Neuronal stem cell (in vitro differentiated cells): ENCODE measurements around the gene TEAD3.

Experiments used
- DNase-seq: peaks from one replicate; pipeline ENCODE4 v3.0.0-alpha.2; 2013; ENCODE audit warnings: low spot score
- H2AFZ ChIP-seq: one replicate; pipeline ENCODE4 v1.6.1; 2013; ENCODE audit warnings: mild to moderate bottlenecking, low read length, inconsistent platforms
- H2AK5ac ChIP-seq: 2 replicates; pipeline ENCODE4 v1.6.1; 2013; ENCODE audit warnings: low read depth, mild to moderate bottlenecking, inconsistent platforms, low read length, moderate library complexity, mixed read lengths
- H2BK120ac ChIP-seq: 2 replicates; pipeline ENCODE4 v1.6.1; 2013; ENCODE audit warnings: low read depth, mild to moderate bottlenecking, inconsistent platforms, low read length, moderate library complexity, mixed read lengths
- H2BK12ac ChIP-seq: one replicate; pipeline ENCODE4 v1.6.1; 2013; ENCODE audit warnings: low read length, inconsistent platforms
- H2BK15ac ChIP-seq: 2 replicates; pipeline ENCODE4 v1.6.1; 2013; ENCODE audit warnings: mild to moderate bottlenecking, low read length, inconsistent platforms, mixed read lengths
- H2BK5ac ChIP-seq: one replicate; pipeline ENCODE4 v1.6.1; 2013; ENCODE audit warnings: inconsistent platforms, mild to moderate bottlenecking, low read length, moderate library complexity
- H3K14ac ChIP-seq: one replicate; pipeline ENCODE4 v1.6.1; 2013; ENCODE audit warnings: low read length, inconsistent platforms
- H3K18ac ChIP-seq: 2 replicates; pipeline ENCODE4 v1.6.1; 2013; ENCODE audit warnings: low read length, inconsistent platforms
- H3K23ac ChIP-seq: 2 replicates; pipeline ENCODE4 v1.6.1; 2013; ENCODE audit warnings: low read depth, mild to moderate bottlenecking, mixed read lengths, low read length, inconsistent platforms; ENCODE audit not compliant: poor library complexity
- H3K27ac ChIP-seq: replicated peaks from 3 replicates; pipeline ENCODE4 v1.5.1; 2013; ENCODE audit warnings: low read length, inconsistent platforms
- H3K27me3 ChIP-seq, 3 experiments: 2 replicates each; pipeline ENCODE4 v1.6.1; 2013; ENCODE audit warnings: low read length in 3 of 3, mild to moderate bottlenecking in 2 of 3, inconsistent platforms in 1 of 3, low read depth in 1 of 3, mixed read lengths in 1 of 3, moderate library complexity in 1 of 3; ENCODE audit not compliant: control insufficient read depth in 3 of 3, insufficient read depth in 3 of 3
- H3K36me3 ChIP-seq, 2 donors: replicated peaks in 1 of 2; 2 replicates each; pipeline ENCODE4 v1.6.1; 2013; ENCODE audit warnings: low read length in 2 of 2; ENCODE audit not compliant: control insufficient read depth in 2 of 2, insufficient read depth in 2 of 2
- H3K4ac ChIP-seq: 2 replicates; pipeline ENCODE4 v1.6.1; 2013; ENCODE audit warnings: inconsistent platforms, mild to moderate bottlenecking, low read length, moderate library complexity
- H3K4me1 ChIP-seq, 2 donors: 1 replicate in 1 of 2; 2 replicates in 1 of 2; pipeline ENCODE4 v1.6.1; 2013; ENCODE audit warnings: low read length in 2 of 2, low read depth in 1 of 2; ENCODE audit not compliant: control insufficient read depth in 2 of 2, insufficient read depth in 1 of 2
- H3K4me2 ChIP-seq: one replicate; pipeline ENCODE4 v1.6.1; 2013; ENCODE audit warnings: mild to moderate bottlenecking, low read length, inconsistent platforms; ENCODE audit not compliant: insufficient read depth, poor library complexity, severe bottlenecking
- H3K4me3 ChIP-seq, 2 donors: 2 replicates each; pipeline ENCODE4 v1.5.1; 2013; ENCODE audit warnings: low read length in 2 of 2, mild to moderate bottlenecking in 2 of 2, inconsistent platforms in 1 of 2, moderate library complexity in 1 of 2
- H3K79me1 ChIP-seq: one replicate; pipeline ENCODE4 v1.6.1; 2013; ENCODE audit warnings: low read depth, mild to moderate bottlenecking, inconsistent platforms, low read length, moderate library complexity
- H3K9ac ChIP-seq: one replicate; pipeline ENCODE4 v1.6.1; 2013; ENCODE audit warnings: mild to moderate bottlenecking, low read depth, low read length, inconsistent platforms; ENCODE audit not compliant: poor library complexity
- H3K9me3 ChIP-seq, 2 donors: replicated peaks in 1 of 2; 2 replicates each; pipeline versions ENCODE3 to v1.6.1; 2013; ENCODE audit warnings: low read length in 2 of 2, mild to moderate bottlenecking in 2 of 2, inconsistent platforms in 1 of 2, low read depth in 1 of 2, mixed read lengths in 1 of 2, moderate library complexity in 1 of 2; ENCODE audit not compliant: control insufficient read depth in 2 of 2, insufficient read depth in 1 of 2
- H4K8ac ChIP-seq: one replicate; pipeline ENCODE4 v1.6.1; 2013; ENCODE audit warnings: low read depth, mild to moderate bottlenecking, inconsistent platforms, low read length, moderate library complexity
- H4K91ac ChIP-seq: one replicate; pipeline ENCODE4 v1.6.1; 2013; ENCODE audit warnings: low read length, low read depth, mild to moderate bottlenecking, inconsistent platforms; ENCODE audit not compliant: poor library complexity
- WGBS, 2 donors: extraction: QIAGEN DNeasy Blood & Tissue Kit; methylation state at CpG; one replicate each; pipeline ENCODE4 v1.1.7; 2013; ENCODE audit warnings: missing lambda C conversion rate in 2 of 2, mixed read lengths in 1 of 2; ENCODE audit not compliant: insufficient read length in 2 of 2, insufficient replicate concordance in 1 of 2; ENCODE audit errors: extremely low coverage in 2 of 2; 5-methylcytosine and 5-hydroxymethylcytosine counted together

TEAD3 gene

DNA sequence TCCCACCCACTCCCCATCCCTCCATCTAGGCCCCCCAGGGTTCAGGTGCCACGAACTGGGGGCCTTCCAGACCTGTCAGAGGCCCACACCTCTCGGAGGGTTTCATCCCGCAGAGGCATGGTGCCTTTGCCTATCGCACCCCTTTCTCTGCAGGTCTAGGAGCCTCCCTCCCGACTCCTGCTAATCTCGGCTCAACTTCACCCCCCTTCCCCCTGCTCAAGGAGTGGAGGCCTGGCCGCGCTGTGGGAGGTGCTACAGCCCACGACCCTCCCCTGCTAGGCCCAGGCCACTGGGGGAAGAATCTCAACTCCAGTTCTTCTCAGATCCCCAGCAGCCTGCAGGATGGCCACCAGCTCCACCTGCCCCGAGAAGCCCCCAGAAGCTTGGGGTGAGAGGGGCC is 15.9 kb upstream of the TEAD3 start, which contains the start of gene TULP1:
Gene TULP1 (minus strand): TSS at position 157 of the 400 bp plus-strand sequence. CDS start 38 bp downstream, at position 119.
- Histone ChIP-seq H2AK5ac (peak within 1 kb of the TSS; percentile 72), H2BK5ac (peak within 1 kb of the TSS; percentile 46), H2BK120ac (no peak within 1 kb of the TSS), H3K79me1 (no peaks in the 10 kb centered on the region), H3K23ac (no peak within 1 kb of the TSS), H3K4me3 (peak within 1 kb of the TSS in 1 of 2 donors; percentile 62), H2BK15ac (peak within 1 kb of the TSS; percentile 96), H3K27ac (no peak within 1 kb of the TSS), H3K4me1 (peaks cover 9 to 28% of the 10 kb centered on the region in 2 donors), H2AFZ (peak within 1 kb of the TSS; percentile 60), H3K18ac (peak within 1 kb of the TSS; percentile 96), H3K27me3 (peaks cover 0 to 9% (median 5%) of the 10 kb centered on the region in 3 experiments), H3K36me3 (no peaks in the 10 kb centered on the region), H4K91ac (no peak within 1 kb of the TSS), H3K4ac (no peak within 1 kb of the TSS), H3K14ac (no peak within 1 kb of the TSS), H3K9me3 (no peaks in the 10 kb centered on the region), H2BK12ac (no peak within 1 kb of the TSS), H3K4me2 (peak within 1 kb of the TSS; percentile 60), H3K9ac (peak within 1 kb of the TSS; percentile 15), H4K8ac (no peak within 1 kb of the TSS)
- no peak for DNase-seq
- no CpG with 5 or more reads among the region's 10 CpGs for WGBS, 2 donors

GRCh38 chr6:35512006-35512405 is 15.1 kb upstream of the TEAD3 start:
- H3K9ac ChIP-seq: no peak overlapping the region
- H3K4me2 ChIP-seq: peak overlapping the region; percentile 60
- H3K27ac ChIP-seq: no peak overlapping the region
- DNase-seq: no peak
- peak overlapping the region in 1 of 2 donors; percentile 47 for H3K4me3 ChIP-seq
- no peak overlapping the region for H2BK15ac ChIP-seq
- H3K14ac ChIP-seq: no peak overlapping the region
- H3K23ac ChIP-seq: no peak overlapping the region
- no peak overlapping the region for H2AK5ac ChIP-seq
- H3K79me1 ChIP-seq: no peaks in the 10 kb centered on the region
- H3K4me1 ChIP-seq: peaks cover 9 to 29% of the 10 kb centered on the region in 2 donors
- peaks cover 0 to 9% (median 5%) of the 10 kb centered on the region in 3 experiments for H3K27me3 ChIP-seq
- H2BK120ac ChIP-seq: no peak overlapping the region
- peak overlapping the region; percentile 73 for H3K18ac ChIP-seq
- no peak overlapping the region for H3K4ac ChIP-seq
- H4K91ac ChIP-seq: no peak overlapping the region
- no CpG with 5 or more reads among the region's 26 CpGs for WGBS, 2 donors
- H2AFZ ChIP-seq: peak overlapping the region; percentile 60
- H4K8ac ChIP-seq: no peak overlapping the region
- no peaks in the 10 kb centered on the region for H3K36me3 ChIP-seq
- no peak overlapping the region for H2BK12ac ChIP-seq
- no peak overlapping the region for H2BK5ac ChIP-seq
- no peaks in the 10 kb centered on the region for H3K9me3 ChIP-seq

DNA sequence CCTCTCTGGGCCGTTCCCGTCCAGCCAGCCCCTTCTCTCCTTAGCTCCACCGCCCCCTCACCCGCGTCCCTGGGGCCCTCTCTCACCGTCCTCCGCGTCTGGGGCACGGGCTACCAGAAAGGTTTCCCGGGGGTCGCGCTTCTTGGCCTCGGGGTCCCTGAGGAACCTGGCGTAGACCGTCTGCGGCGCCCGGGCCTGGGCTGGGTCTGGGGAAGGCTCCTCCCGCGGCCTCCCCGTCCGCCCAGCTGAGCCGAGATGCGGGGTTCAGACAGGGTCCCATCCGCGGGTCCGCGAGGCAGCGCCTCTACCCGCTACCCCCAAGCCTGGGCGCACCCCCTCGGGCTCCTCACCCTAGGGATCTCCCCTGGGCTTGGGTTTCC is 14.7 kb upstream of the TEAD3 start:
- H3K27ac ChIP-seq: no peak overlapping the region
- no peak overlapping the region for H4K91ac ChIP-seq
- H3K4me2 ChIP-seq: peak overlapping the region; percentile 44
- no peak overlapping the region for H3K14ac ChIP-seq
- no peaks in the 10 kb centered on the region for H3K9me3 ChIP-seq
- H3K27me3 ChIP-seq: peaks cover 0 to 9% (median 5%) of the 10 kb centered on the region in 3 experiments
- no peak overlapping the region for H3K23ac ChIP-seq
- H3K79me1 ChIP-seq: no peaks in the 10 kb centered on the region
- no peak overlapping the region for H3K4ac ChIP-seq
- peaks cover 9 to 29% of the 10 kb centered on the region in 2 donors for H3K4me1 ChIP-seq
- H2BK120ac ChIP-seq: no peak overlapping the region
- peak overlapping the region; percentile 18 for H2AFZ ChIP-seq
- peak overlapping the region; percentile 46 for H2BK5ac ChIP-seq
- H2AK5ac ChIP-seq: peak overlapping the region; percentile 72
- peak overlapping the region; percentile 96 for H2BK15ac ChIP-seq
- no peaks in the 10 kb centered on the region for H3K36me3 ChIP-seq
- no peak overlapping the region for H4K8ac ChIP-seq
- no peak for DNase-seq
- peak overlapping the region; percentile 15 for H3K9ac ChIP-seq
- H2BK12ac ChIP-seq: peak overlapping the region; percentile 89
- H3K18ac ChIP-seq: peak overlapping the region; percentile 96
- H3K4me3 ChIP-seq: peak overlapping the region in 1 of 2 donors; percentile 62
- no CpG with 5 or more reads among the region's 32 CpGs for WGBS, 2 donors

DNA sequence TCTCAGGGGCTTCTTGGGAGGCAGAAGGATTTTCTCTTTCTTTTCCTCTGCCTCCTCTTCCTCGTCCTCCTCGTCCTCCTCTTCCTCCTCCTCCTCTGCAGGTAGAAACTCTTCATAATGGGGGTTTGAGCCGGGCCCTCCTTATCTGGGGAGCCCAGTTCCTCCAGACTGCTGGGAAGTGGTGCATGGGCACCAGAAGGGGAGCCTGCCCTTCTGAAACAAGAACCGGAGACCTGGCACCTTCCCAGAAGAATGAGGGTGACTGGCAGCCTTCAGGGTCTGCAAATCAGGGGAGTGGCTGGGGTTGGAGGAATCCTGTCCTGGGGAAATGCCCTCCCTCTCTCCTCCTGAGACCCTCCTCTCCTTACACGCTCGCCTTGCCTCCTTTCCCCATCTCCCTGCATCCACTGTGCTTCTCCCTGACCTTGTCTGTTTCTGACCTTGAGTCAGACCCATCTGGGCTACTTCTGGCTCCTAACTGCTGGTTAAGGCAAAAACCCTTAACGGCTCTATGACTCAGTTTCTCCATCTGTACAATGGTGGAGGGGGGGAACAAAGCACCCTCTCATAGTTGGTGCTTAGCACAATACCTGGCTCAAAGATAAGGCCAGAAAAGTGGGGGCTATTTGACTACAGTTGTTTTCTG is 14.2 kb upstream of the TEAD3 start:
- no peak overlapping the region for H3K4me3 ChIP-seq
- H3K36me3 ChIP-seq: no peaks in the 10 kb centered on the region
- H4K91ac ChIP-seq: no peak overlapping the region
- peak overlapping the region; percentile 2 for H2AK5ac ChIP-seq
- H3K4me1 ChIP-seq: peaks cover 9 to 29% of the 10 kb centered on the region in 2 donors
- no peak overlapping the region for H3K14ac ChIP-seq
- H3K79me1 ChIP-seq: no peaks in the 10 kb centered on the region
- no peak overlapping the region for H2BK120ac ChIP-seq
- no peak for DNase-seq
- H3K4ac ChIP-seq: no peak overlapping the region
- no peak overlapping the region for H3K23ac ChIP-seq
- no peak overlapping the region for H4K8ac ChIP-seq
- H2BK15ac ChIP-seq: peak overlapping the region; percentile 96
- H2AFZ ChIP-seq: peak overlapping the region; percentile 18
- peak overlapping the region; percentile 89 for H2BK12ac ChIP-seq
- no CpG with 5 or more reads among the region's 7 CpGs for WGBS, 2 donors
- H3K4me2 ChIP-seq: peak overlapping the region; percentile 44
- no peak overlapping the region for H3K27ac ChIP-seq
- H3K9ac ChIP-seq: no peak overlapping the region
- no peaks in the 10 kb centered on the region for H3K9me3 ChIP-seq
- peaks cover 0 to 9% (median 5%) of the 10 kb centered on the region in 3 experiments for H3K27me3 ChIP-seq
- peak overlapping the region; percentile 46 for H2BK5ac ChIP-seq
- H3K18ac ChIP-seq: peak overlapping the region; percentile 96
